Stimulated activated CD8-positive, alpha-beta memory T cell treated with anti-CD3 and anti-CD28 coated beads, Interleukin-7, amount 100 ng/mL, for 24 hours (primary cell): Measurements from ENCODE around the gene CNMD.

ENCODE experiments used
- DNase-seq: peaks from one replicate; pipeline ENCODE4 v3.0.0-alpha.2; 2020; ENCODE audit warnings: low read depth

CNMD gene

GRCh38 chr13:52739468-52740071 lies at the start of gene CNMD:
Gene CNMD (minus strand): TSS chr13:52739820. CDS start chr13:52739701, 119 bp downstream.
- DNase-seq = no peak

- no peak for DNase-seq
These were observed 48.4 kb upstream of the CNMD start for GRCh38 chr13:52788011-52788410.

- DNase-seq = no peak
These were observed 47.6 kb upstream of the CNMD start for GRCh38 chr13:52787235-52787634.

GRCh38 chr13:52786766-52787165 lies 47.1 kb upstream of the CNMD start:
- no peak for DNase-seq

- no peak for DNase-seq
These were observed 46.1 kb upstream of the CNMD start for GRCh38 chr13:52785739-52786138.

GRCh38 chr13:52784591-52785340 lies 45.1 kb upstream of the CNMD start:
- no peak for DNase-seq

GRCh38 chr13:52783943-52784342 lies 44.3 kb upstream of the CNMD start:
- DNase-seq = no peak

GRCh38 chr13:52782471-52783448 lies 43.1 kb upstream of the CNMD start:
- DNase-seq = no peak

GRCh38 chr13:52780611-52781010 lies 41.0 kb upstream of the CNMD start:
- no peak for DNase-seq

GRCh38 chr13:52780092-52780491 lies 40.5 kb upstream of the CNMD start:
- DNase-seq = no peak

GRCh38 chr13:52779103-52779502 lies 39.5 kb upstream of the CNMD start:
- DNase-seq = no peak

GRCh38 chr13:52776726-52777125 lies 37.1 kb upstream of the CNMD start:
- no peak for DNase-seq

GRCh38 chr13:52775511-52775910 lies 35.9 kb upstream of the CNMD start:
- DNase-seq = no peak

GRCh38 chr13:52767949-52768516 lies 28.4 kb upstream of the CNMD start:
- DNase-seq = no peak

- DNase-seq = no peak
These were observed 26.2 kb upstream of the CNMD start for GRCh38 chr13:52765611-52766390.

- no peak for DNase-seq
These were observed 20.5 kb upstream of the CNMD start for GRCh38 chr13:52760077-52760476.

GRCh38 chr13:52758114-52758513 lies 18.5 kb upstream of the CNMD start:
- DNase-seq = no peak

GRCh38 chr13:52751196-52751595 lies 11.6 kb upstream of the CNMD start:
- DNase-seq = no peak

GRCh38 chr13:52750713-52751112 lies 11.1 kb upstream of the CNMD start:
- DNase-seq = no peak

- no peak for DNase-seq
These were observed 9.8 kb upstream of the CNMD start for GRCh38 chr13:52749419-52749818.

GRCh38 chr13:52746141-52746540 lies 6.5 kb upstream of the CNMD start:
- DNase-seq = no peak
